Skeletal muscle cell (primary cell): ENCODE data around the gene TNFAIP8.

ENCODE experiments used
- DNase-seq: peaks from one replicate; pipeline ENCODE4 v3.0.0-alpha.2; 2010; ENCODE audit warnings: low read depth
- H3K4me3 ChIP-seq: 2 replicates; pipeline ENCODE4 v1.5.1; 2011; ENCODE audit warnings: low read depth, mild to moderate bottlenecking, control low read depth, low read length, moderate library complexity

The TNFAIP8 gene

GRCh38 chr5:119387945-119388618 is 32.3 kb downstream of the TNFAIP8 start:
- DNase-seq = no peak
- no peak overlapping the region for H3K4me3 ChIP-seq

GRCh38 chr5:119388619-119389190 is 32.9 kb downstream of the TNFAIP8 start:
- no peak overlapping the region for H3K4me3 ChIP-seq
- DNase-seq = no peak

GRCh38 chr5:119389288-119390030 is 33.6 kb downstream of the TNFAIP8 start:
- no peak for DNase-seq
- H3K4me3 ChIP-seq = no peak overlapping the region

GRCh38 chr5:119390404-119390803 is 34.6 kb downstream of the TNFAIP8 start:
- H3K4me3 ChIP-seq = no peak overlapping the region
- DNase-seq = no peak

GRCh38 chr5:119393201-119393691 is 37.4 kb downstream of the TNFAIP8 start:
- DNase-seq = no peak
- no peak overlapping the region for H3K4me3 ChIP-seq

GRCh38 chr5:119393746-119394145 is 37.9 kb downstream of the TNFAIP8 start:
- H3K4me3 ChIP-seq = no peak overlapping the region
- no peak for DNase-seq

GRCh38 chr5:119395080-119395836 is 39.4 kb downstream of the TNFAIP8 start:
- H3K4me3 ChIP-seq = no peak overlapping the region
- DNase-seq = no peak

- H3K4me3 ChIP-seq = no peak overlapping the region
- no peak for DNase-seq
Measured at GRCh38 chr5:119396030-119396664, 40.3 kb downstream of the TNFAIP8 start.

GRCh38 chr5:119397518-119398380 is 41.9 kb downstream of the TNFAIP8 start:
- no peak overlapping the region for H3K4me3 ChIP-seq

GRCh38 chr5:119398727-119399466 is 43.1 kb downstream of the TNFAIP8 start:
- no peak for DNase-seq
- H3K4me3 ChIP-seq = no peak overlapping the region

More at GRCh38 chr5:119397518-119398380, 41.9 kb downstream of the TNFAIP8 start:
- DNase-seq = no peak

GRCh38 chr5:119400245-119400644 is 44.4 kb downstream of the TNFAIP8 start:
- DNase-seq = no peak
- no peak overlapping the region for H3K4me3 ChIP-seq

GRCh38 chr5:119402081-119402480 is 46.3 kb downstream of the TNFAIP8 start:
- no peak overlapping the region for H3K4me3 ChIP-seq
- DNase-seq = no peak

- no peak for DNase-seq
- H3K4me3 ChIP-seq = no peak overlapping the region
Measured at GRCh38 chr5:119402555-119402954, 46.7 kb downstream of the TNFAIP8 start.

GRCh38 chr5:119404033-119404432 is 48.2 kb downstream of the TNFAIP8 start:
- H3K4me3 ChIP-seq = no peak overlapping the region
- no peak for DNase-seq

GRCh38 chr5:119405419-119405818 is 49.6 kb downstream of the TNFAIP8 start:
- DNase-seq = no peak
- H3K4me3 ChIP-seq = no peak overlapping the region

- no peak overlapping the region for H3K4me3 ChIP-seq
- DNase-seq = no peak
Measured at GRCh38 chr5:119406551-119407110, 50.8 kb downstream of the TNFAIP8 start.

- H3K4me3 ChIP-seq = no peak overlapping the region
- no peak for DNase-seq
Measured at GRCh38 chr5:119409235-119409815, 53.5 kb downstream of the TNFAIP8 start.
